Neural crest cell (in vitro differentiated cells): ENCODE results near the gene PRDM16. TPM values are rescaled to one million over a fixed set of nuclear protein-coding genes. Genes with fewer than 3 reads are reported as not detected.
"Not testable (repeated sequence)": the region's sequence is repeated elsewhere in the genome, so short reads cannot be mapped to it uniquely, and the experiment has no call there.

Experiments
- DNase-seq: peaks from one replicate; pipeline ENCODE4 v3.0.0; 2021; ENCODE audit warnings: low read depth, mixed read lengths, low spot score
- H3K27ac Mint-ChIP-seq: one replicate; pipeline ENCODE4 v1.8.0; 2021; ENCODE audit warnings: mild to moderate bottlenecking, mixed read lengths; ENCODE audit not compliant: unreplicated experiment
- H3K27me3 Mint-ChIP-seq: 2 replicates; pipeline ENCODE4 v1.8.0; 2021; ENCODE audit warnings: low read depth, mild to moderate bottlenecking, mixed read lengths
- H3K36me3 Mint-ChIP-seq: 2 replicates; pipeline ENCODE4 v1.8.0; 2021; ENCODE audit warnings: low read depth, mild to moderate bottlenecking, mixed read lengths
- H3K4me1 Mint-ChIP-seq: 2 replicates; pipeline ENCODE4 v1.8.0; 2021; ENCODE audit warnings: mixed read lengths
- H3K4me3 Mint-ChIP-seq: one replicate; pipeline ENCODE4 v1.8.0; 2021; ENCODE audit warnings: mild to moderate bottlenecking, mixed read lengths
- H3K9me3 Mint-ChIP-seq: 2 replicates; pipeline ENCODE4 v1.8.0; 2021; ENCODE audit warnings: mixed read lengths
- total RNA-seq: library from RNA; stranded (reverse); gene quantifications from 2 replicates; pipeline ENCODE4 v1.2.1, GENCODE V29; 2021
- TF ChIP-seq, protein P1 (sequence below): fragments of 200-600 bp; sonication (generic); conservative IDR thresholded peaks from 2 replicates; pipeline ENCODE4 v1.5.0; 2021; ENCODE audit warnings: antibody characterized with exemption, mild to moderate bottlenecking

Gene PRDM16
- total RNA-seq, 1 donor from 2014 or later = 11.7 TPM

DNA sequence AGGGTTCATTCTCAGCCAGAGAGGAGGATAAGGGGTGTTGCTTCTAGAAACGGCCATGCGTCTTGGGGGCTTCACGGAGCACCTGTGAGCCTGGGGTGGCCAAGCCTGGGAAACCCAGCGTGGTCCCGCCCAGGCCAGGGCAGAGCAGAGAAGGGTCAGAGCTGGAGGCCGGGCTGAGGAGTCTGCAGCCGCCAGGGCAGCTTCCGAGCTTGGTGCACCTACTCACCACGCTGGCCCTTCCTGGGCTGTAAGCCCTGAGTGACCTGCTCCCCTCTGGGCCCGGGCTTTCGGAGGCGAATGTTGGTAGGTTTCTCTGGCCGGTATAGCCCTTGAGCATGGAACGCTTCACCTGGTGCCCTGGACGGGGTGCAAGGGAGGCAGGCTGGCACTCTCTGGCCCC lies 215.7 kb downstream of the PRDM16 start:
- Mint-ChIP-seq H3K27me3 (peaks cover 21% of the 10 kb centered on the region), H3K4me1 (peaks cover 14% of the 10 kb centered on the region), H3K4me3 (no peak overlapping the region)

DNA sequence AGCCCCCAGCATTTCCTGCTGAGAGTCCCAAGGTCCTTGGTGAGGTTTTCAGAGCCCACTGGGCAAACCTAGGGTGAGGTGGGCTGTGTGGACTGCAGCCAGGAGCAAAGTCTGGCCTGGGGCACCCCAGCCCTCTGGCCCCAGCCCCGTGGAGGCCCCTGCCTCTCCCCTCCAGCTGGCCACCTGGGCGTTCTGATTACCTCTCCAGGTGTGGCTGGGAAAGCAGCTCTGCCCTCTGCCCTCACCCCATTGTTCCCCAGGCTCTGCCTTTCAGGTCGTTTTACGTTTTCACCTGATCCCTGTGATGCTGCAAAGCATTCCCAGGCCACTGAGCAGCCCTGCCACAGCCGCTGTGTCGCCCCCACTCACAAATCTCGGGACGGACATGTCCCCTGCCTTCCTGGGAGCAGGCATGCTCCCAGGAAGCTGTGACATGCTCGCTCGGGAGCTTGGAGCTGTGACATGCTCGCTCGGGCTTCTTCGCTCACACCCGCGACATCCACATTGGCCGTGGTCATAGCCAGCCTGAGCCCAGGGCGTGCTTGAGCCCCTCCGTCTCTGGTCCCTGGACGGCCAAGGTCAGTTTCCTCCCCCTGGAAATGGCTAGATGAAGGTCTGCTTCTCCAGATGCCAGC lies 216.2 kb downstream of the PRDM16 start:
- no peak overlapping the region for H3K27ac Mint-ChIP-seq
- no peak overlapping the region for H3K4me3 Mint-ChIP-seq
- TF ChIP-seq, protein P1, sequence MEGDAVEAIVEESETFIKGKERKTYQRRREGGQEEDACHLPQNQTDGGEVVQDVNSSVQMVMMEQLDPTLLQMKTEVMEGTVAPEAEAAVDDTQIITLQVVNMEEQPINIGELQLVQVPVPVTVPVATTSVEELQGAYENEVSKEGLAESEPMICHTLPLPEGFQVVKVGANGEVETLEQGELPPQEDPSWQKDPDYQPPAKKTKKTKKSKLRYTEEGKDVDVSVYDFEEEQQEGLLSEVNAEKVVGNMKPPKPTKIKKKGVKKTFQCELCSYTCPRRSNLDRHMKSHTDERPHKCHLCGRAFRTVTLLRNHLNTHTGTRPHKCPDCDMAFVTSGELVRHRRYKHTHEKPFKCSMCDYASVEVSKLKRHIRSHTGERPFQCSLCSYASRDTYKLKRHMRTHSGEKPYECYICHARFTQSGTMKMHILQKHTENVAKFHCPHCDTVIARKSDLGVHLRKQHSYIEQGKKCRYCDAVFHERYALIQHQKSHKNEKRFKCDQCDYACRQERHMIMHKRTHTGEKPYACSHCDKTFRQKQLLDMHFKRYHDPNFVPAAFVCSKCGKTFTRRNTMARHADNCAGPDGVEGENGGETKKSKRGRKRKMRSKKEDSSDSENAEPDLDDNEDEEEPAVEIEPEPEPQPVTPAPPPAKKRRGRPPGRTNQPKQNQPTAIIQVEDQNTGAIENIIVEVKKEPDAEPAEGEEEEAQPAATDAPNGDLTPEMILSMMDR = no peak
- H3K4me1 Mint-ChIP-seq = peaks cover 10% of the 10 kb centered on the region
- no peaks in the 10 kb centered on the region for H3K36me3 Mint-ChIP-seq
- no peak for DNase-seq
- peaks cover 19% of the 10 kb centered on the region for H3K27me3 Mint-ChIP-seq
- no peaks in the 10 kb centered on the region for H3K9me3 Mint-ChIP-seq

More for the DNA sequence above, 215.7 kb downstream of the PRDM16 start:
- no peak overlapping the region for H3K27ac Mint-ChIP-seq
- TF ChIP-seq, protein P1 = no peak
- H3K36me3 Mint-ChIP-seq = no peaks in the 10 kb centered on the region
- no peaks in the 10 kb centered on the region for H3K9me3 Mint-ChIP-seq
- DNase-seq = no peak

DNA sequence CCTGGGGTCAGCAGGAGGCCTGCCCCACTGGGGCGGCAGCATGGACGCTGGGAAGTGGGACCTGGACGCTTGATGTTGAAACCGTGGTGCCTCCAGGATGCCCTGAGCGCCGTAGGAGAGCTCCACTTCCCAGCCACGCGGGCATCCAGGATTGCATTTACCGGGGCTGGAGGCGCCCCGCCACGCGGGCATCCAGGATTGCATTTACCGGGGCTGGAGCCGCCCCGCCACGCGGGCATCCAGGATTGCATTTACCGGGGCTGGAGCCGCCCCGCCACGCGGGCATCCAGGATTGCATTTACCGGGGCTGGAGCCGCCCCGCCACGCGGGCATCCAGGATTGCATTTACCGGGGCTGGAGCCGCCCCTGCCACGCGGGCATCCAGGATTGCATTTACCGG lies 218.1 kb downstream of the PRDM16 start:
- H3K4me3 Mint-ChIP-seq, H3K27ac Mint-ChIP-seq, H3K4me1 Mint-ChIP-seq, H3K9me3 Mint-ChIP-seq, DNase-seq, H3K36me3 Mint-ChIP-seq: not testable (repeated sequence)
- peaks cover 10% of the 10 kb centered on the region for H3K27me3 Mint-ChIP-seq

DNA sequence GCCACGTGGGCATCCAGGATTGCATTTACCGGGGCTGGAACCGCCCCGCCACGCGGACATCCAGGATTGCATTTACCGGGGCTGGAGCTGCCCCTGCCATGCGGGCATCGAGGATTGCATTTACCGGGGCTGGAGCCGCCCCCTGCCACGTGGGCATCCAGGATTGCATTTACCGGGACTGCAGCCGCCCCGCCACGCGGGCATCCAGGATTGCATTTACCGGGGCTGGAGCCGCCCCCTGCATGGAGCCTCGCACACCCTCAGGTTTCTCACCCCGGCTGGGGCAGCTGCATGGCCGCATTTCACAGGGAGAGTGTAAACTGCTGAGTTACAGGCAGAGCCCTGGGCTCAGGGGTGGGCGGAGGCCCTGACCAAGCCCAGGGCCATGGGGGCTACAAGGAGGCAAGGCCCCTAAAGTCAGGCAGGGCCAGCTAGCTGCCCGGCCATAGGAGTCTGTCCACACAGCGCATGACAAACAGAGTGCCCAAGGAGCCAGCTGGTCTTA lies 218.7 kb downstream of the PRDM16 start:
- Mint-ChIP-seq H3K4me3 (no peak overlapping the region), H3K9me3 (no peaks in the 10 kb centered on the region), H3K36me3 (no peaks in the 10 kb centered on the region), H3K4me1 (peaks cover 8% of the 10 kb centered on the region), H3K27me3 (peaks cover 10% of the 10 kb centered on the region), H3K27ac (no peak overlapping the region)
- TF ChIP-seq, protein P1 = no peak
- no peak for DNase-seq

DNA sequence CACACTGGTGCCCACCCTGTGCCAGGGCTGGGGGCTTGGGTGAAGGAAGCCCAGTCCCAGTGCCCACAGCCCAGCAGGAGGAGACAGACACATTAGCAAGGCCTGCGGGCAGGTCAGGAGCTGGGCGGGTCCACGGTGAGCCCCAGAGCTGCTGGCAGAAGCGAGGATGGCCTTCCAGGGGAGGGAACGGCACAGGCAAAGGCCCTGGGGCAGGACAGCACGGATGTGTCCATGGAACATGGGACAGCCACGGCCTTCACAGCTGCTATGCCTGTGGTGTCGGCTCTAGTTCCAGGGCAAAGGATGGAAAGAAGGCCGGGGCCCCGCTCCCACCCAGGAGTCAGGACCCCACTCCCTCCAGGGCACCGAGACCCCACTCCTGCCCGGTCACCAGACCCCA lies 220.5 kb downstream of the PRDM16 start:
- TF ChIP-seq, protein P1 = no peak
- Mint-ChIP-seq H3K36me3 (no peaks in the 10 kb centered on the region), H3K27ac (no peak overlapping the region), H3K27me3 (peaks cover 4% of the 10 kb centered on the region), H3K4me3 (no peak overlapping the region), H3K4me1 (peaks cover 12% of the 10 kb centered on the region), H3K9me3 (no peaks in the 10 kb centered on the region)
- DNase-seq = no peak

DNA sequence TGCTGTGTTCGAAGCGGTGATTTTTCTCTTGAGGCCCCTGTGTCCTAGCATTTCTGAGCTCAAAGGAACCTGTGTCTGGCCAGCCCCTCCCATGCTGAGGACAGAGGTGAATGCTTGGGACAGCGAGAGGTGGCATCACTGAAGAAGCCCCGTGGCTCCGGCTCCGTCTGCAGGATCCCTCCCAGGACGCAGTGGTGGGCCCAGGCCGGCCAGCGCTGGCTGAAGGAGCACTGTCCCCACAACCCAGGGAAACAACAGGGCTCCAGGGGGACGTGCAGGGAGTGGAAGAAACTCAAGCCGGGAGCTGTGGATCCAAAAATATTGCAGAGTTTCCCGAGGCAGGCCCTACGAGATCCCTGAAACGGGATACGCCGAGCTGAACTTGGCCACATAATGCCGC lies 221.4 kb downstream of the PRDM16 start:
- no peak for DNase-seq
- Mint-ChIP-seq H3K27me3 (peaks cover 3% of the 10 kb centered on the region), H3K27ac (no peak overlapping the region), H3K36me3 (no peaks in the 10 kb centered on the region), H3K4me3 (no peak overlapping the region), H3K9me3 (no peaks in the 10 kb centered on the region), H3K4me1 (peaks cover 15% of the 10 kb centered on the region)
- TF ChIP-seq, protein P1 = no peak
